ENCODE data around the gene DNAJC30.

DNA sequence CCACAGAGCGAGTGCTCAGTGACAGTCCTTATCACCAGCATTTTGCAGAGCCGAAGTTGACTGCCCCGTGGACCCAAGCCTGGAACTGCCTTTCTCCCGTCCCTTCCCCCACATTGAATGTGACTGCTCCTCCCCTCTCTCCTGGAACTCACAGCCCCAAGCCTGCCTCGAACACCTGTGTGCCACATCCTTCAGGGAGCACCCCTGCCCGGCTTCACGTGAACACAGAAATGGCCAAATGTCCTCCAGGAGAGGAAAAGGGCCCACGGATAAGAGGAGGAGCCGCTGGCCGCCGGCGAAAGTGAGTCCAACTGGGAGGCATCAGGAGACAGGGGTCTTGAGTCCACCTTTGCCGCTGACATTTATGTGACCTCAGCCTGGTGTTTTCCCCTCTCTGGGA is 20.0 kb upstream of the DNAJC30 start:
- TF ChIP-seq EZH2phosphoT487 (IDR thresholded peaks at IDR 0.05; ENCODE audit: unreplicated experiment) (no peak), POLR2AphosphoS5 (IDR thresholded peaks at IDR 0.05; ENCODE audit: low read depth) (no peak)
- TF ChIP-seq, protein P1, sequence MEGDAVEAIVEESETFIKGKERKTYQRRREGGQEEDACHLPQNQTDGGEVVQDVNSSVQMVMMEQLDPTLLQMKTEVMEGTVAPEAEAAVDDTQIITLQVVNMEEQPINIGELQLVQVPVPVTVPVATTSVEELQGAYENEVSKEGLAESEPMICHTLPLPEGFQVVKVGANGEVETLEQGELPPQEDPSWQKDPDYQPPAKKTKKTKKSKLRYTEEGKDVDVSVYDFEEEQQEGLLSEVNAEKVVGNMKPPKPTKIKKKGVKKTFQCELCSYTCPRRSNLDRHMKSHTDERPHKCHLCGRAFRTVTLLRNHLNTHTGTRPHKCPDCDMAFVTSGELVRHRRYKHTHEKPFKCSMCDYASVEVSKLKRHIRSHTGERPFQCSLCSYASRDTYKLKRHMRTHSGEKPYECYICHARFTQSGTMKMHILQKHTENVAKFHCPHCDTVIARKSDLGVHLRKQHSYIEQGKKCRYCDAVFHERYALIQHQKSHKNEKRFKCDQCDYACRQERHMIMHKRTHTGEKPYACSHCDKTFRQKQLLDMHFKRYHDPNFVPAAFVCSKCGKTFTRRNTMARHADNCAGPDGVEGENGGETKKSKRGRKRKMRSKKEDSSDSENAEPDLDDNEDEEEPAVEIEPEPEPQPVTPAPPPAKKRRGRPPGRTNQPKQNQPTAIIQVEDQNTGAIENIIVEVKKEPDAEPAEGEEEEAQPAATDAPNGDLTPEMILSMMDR (conservative IDR thresholded peaks at IDR 0.05; ENCODE audit: low read depth in 2 of 2): no peak
